Osteoblast (primary cell): Measurements from ENCODE around the gene RNFT2. TPM values are rescaled to one million over a fixed set of nuclear protein-coding genes. Genes with fewer than 3 reads are reported as not detected.

Experiments
- DNase-seq: peaks from one replicate; pipeline ENCODE4 v3.0.0; 2011; ENCODE audit warnings: low spot score, mixed read lengths; ENCODE audit not compliant: insufficient read length; ENCODE audit errors: missing footprints
- H2AFZ ChIP-seq: 2 replicates; pipeline ENCODE4 v1.6.0; 2011; ENCODE audit warnings: mild to moderate bottlenecking, low read length
- H3K27ac ChIP-seq: 2 replicates; pipeline ENCODE4 v1.5.1; 2011; ENCODE audit warnings: mild to moderate bottlenecking, low read depth, low read length, moderate library complexity
- H3K27me3 ChIP-seq: 2 replicates; pipeline ENCODE4 v1.6.0; 2012; ENCODE audit warnings: mild to moderate bottlenecking, control low read depth, inconsistent platforms, low read length, moderate library complexity; ENCODE audit not compliant: insufficient read depth
- H3K36me3 ChIP-seq: 2 replicates; pipeline ENCODE4 v1.5.1; 2011; ENCODE audit warnings: mild to moderate bottlenecking, low read length, control low read depth, moderate library complexity; ENCODE audit not compliant: insufficient read depth
- H3K4me1 ChIP-seq: 2 replicates; pipeline ENCODE4 v1.5.1; 2011; ENCODE audit warnings: mild to moderate bottlenecking, low read length, control low read depth, moderate library complexity; ENCODE audit not compliant: insufficient read depth
- H3K4me2 ChIP-seq: 2 replicates; pipeline ENCODE4 v1.6.0; 2011; ENCODE audit warnings: mild to moderate bottlenecking, low read length; ENCODE audit not compliant: insufficient read depth
- H3K4me3 ChIP-seq: fragments of 200-600 bp; sonication (generic); 3 replicates; pipeline ENCODE4 v1.5.1; 2012; ENCODE audit warnings: mild to moderate bottlenecking, low read length, inconsistent platforms; ENCODE audit not compliant: insufficient read depth
- H3K79me2 ChIP-seq: 2 replicates; pipeline ENCODE4 v1.6.0; 2012; ENCODE audit warnings: mild to moderate bottlenecking, low read length, control low read depth, inconsistent platforms; ENCODE audit not compliant: insufficient read depth
- H3K9me3 ChIP-seq: 2 replicates; pipeline ENCODE4 v1.5.1; 2011; ENCODE audit warnings: low read depth, low read length, control low read depth
- H4K20me1 ChIP-seq: 2 replicates; pipeline ENCODE4 v1.6.0; 2012; ENCODE audit warnings: mild to moderate bottlenecking, low read length, control low read depth; ENCODE audit not compliant: insufficient read depth
- total RNA-seq: library from RNA; depleted of rRNA; stranded (reverse); fragments of >200 nt; gene quantifications from 2 replicates; pipeline ENCODE4 v1.2.3, GENCODE V29; 2012
- TF ChIP-seq, protein P1 (sequence below): IDR thresholded peaks from 2 replicates; pipeline ENCODE4 v1.5.1; 2011; ENCODE audit warnings: mild to moderate bottlenecking, low read depth, low read length, moderate library complexity; ENCODE audit errors: extremely low read depth

RNFT2 gene
- total RNA-seq, 1 donor = 3.3 TPM

DNA sequence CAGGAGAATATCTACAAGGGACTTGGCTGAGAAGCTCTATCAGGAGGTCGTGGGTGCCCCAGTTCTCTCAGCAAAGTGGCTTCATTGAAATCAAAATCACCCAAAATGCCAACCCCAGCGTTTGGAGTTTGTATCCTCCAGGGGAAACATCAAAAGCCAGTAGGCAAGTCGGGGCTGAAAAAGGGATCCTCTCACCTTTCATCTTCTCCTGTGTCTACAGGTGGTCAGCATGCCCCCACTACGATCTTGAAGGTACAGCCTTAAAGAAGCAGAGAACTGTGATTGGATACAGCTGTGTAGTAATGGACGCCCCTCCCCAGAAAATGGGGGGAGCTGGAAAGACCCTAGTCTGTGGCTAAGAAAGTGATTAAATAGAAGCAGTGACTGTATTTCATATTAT is 121.0 kb downstream of the RNFT2 start:
- Histone ChIP-seq H3K4me3 (no peak overlapping the region), H3K27ac (no peak overlapping the region), H3K36me3 (no peaks in the 10 kb centered on the region), H3K27me3 (peaks cover 11% of the 10 kb centered on the region), H3K4me2 (no peak overlapping the region), H2AFZ (no peak overlapping the region), H3K79me2 (no peaks in the 10 kb centered on the region), H4K20me1 (no peaks in the 10 kb centered on the region), H3K4me1 (peaks cover 23% of the 10 kb centered on the region), H3K9me3 (no peaks in the 10 kb centered on the region)
- TF ChIP-seq, protein P1, sequence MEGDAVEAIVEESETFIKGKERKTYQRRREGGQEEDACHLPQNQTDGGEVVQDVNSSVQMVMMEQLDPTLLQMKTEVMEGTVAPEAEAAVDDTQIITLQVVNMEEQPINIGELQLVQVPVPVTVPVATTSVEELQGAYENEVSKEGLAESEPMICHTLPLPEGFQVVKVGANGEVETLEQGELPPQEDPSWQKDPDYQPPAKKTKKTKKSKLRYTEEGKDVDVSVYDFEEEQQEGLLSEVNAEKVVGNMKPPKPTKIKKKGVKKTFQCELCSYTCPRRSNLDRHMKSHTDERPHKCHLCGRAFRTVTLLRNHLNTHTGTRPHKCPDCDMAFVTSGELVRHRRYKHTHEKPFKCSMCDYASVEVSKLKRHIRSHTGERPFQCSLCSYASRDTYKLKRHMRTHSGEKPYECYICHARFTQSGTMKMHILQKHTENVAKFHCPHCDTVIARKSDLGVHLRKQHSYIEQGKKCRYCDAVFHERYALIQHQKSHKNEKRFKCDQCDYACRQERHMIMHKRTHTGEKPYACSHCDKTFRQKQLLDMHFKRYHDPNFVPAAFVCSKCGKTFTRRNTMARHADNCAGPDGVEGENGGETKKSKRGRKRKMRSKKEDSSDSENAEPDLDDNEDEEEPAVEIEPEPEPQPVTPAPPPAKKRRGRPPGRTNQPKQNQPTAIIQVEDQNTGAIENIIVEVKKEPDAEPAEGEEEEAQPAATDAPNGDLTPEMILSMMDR = no peak
- DNase-seq = no peak

DNA sequence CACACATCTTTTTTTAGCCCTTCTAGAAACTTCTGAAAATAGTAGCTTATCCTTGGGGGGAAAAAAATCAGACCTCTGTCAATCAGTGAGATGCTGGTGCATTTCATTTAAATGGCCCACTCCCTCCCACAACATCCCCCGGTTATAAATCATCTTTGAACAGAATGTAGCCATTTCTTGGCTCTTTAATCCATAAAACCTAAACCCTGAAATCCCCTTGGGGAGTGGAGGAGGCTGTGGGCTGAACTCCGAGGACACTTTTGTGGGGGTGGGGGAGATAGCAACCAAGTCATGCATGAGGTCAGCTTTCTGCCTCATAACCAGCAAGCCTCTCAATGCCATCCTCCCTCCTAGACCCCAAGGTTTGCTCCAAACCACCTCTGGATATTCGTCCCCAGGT is 122.1 kb downstream of the RNFT2 start:
- H4K20me1 ChIP-seq = no peaks in the 10 kb centered on the region
- no peaks in the 10 kb centered on the region for H3K79me2 ChIP-seq
- H3K27ac ChIP-seq = no peak overlapping the region
- peak overlapping the region; percentile 77 for H3K4me2 ChIP-seq
- peaks cover 11% of the 10 kb centered on the region for H3K27me3 ChIP-seq
- no peak for DNase-seq
- no peaks in the 10 kb centered on the region for H3K36me3 ChIP-seq
- TF ChIP-seq, protein P1 = no peak
- H3K4me3 ChIP-seq = peak overlapping the region; percentile 64
- H2AFZ ChIP-seq = peak overlapping the region; percentile 43
- H3K4me1 ChIP-seq = peaks cover 34% of the 10 kb centered on the region
- H3K9me3 ChIP-seq = no peaks in the 10 kb centered on the region

DNA sequence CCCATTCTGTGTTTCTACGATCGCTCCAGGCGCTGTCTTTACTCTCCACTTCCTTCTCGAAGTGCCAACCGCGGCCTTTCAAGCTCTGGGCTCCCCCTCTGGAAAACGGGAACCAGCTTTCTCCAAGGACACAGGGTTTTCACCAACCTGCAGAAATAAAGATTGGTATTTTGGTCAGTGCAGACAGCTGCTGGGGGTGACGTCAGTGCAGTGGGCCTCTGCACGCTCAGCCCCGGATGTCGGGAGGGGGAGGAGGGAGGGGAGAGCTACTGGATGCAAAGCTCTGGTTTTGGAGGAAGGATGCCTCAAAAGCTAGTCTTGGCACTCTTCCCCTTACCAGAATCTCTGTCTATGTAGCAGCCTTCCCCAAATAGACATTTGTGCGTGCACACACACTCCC is 123.2 kb downstream of the RNFT2 start:
- Histone ChIP-seq H3K4me2 (peak overlapping the region; percentile 77), H3K4me3 (no peak overlapping the region)
- TF ChIP-seq, protein P1 = no peak

DNA sequence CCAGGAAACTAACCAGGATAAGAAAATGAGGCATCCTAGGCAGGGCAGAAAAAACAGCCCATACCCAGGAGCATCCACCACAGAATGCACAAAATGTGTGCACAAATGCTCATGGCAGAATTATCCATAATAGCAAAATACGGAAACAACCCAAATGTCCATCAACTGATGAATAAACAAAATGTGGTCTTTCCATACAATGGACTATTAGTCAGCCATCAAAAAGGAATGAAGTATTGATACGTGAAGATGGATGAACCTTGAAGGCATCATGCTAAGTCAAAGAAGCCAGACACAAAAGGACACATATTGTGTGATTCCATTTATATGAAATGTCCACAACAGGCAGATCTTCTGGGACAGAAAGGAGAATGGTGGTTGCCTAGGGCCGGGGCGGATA is 124.1 kb downstream of the RNFT2 start:
- no peaks in the 10 kb centered on the region for H3K9me3 ChIP-seq
- TF ChIP-seq, protein P1 = no peak
- H3K4me2 ChIP-seq = no peak overlapping the region
- H4K20me1 ChIP-seq = no peaks in the 10 kb centered on the region
- no peak overlapping the region for H3K4me3 ChIP-seq
- no peak overlapping the region for H2AFZ ChIP-seq
- no peaks in the 10 kb centered on the region for H3K79me2 ChIP-seq
- H3K27me3 ChIP-seq = peaks cover 11% of the 10 kb centered on the region
- peaks cover 34% of the 10 kb centered on the region for H3K4me1 ChIP-seq
- H3K27ac ChIP-seq = no peak overlapping the region
- DNase-seq = no peak
- no peaks in the 10 kb centered on the region for H3K36me3 ChIP-seq

More for the DNA sequence above, 123.2 kb downstream of the RNFT2 start:
- Histone ChIP-seq H3K9me3 (no peaks in the 10 kb centered on the region), H3K79me2 (no peaks in the 10 kb centered on the region), H3K27ac (no peak overlapping the region), H3K27me3 (peaks cover 11% of the 10 kb centered on the region), H3K36me3 (no peaks in the 10 kb centered on the region), H3K4me1 (peaks cover 34% of the 10 kb centered on the region), H2AFZ (peak overlapping the region; percentile 32), H4K20me1 (no peaks in the 10 kb centered on the region)
- DNase-seq = peak; percentile 94
